ENCODE measurements around the gene LANCL2.

DNA sequence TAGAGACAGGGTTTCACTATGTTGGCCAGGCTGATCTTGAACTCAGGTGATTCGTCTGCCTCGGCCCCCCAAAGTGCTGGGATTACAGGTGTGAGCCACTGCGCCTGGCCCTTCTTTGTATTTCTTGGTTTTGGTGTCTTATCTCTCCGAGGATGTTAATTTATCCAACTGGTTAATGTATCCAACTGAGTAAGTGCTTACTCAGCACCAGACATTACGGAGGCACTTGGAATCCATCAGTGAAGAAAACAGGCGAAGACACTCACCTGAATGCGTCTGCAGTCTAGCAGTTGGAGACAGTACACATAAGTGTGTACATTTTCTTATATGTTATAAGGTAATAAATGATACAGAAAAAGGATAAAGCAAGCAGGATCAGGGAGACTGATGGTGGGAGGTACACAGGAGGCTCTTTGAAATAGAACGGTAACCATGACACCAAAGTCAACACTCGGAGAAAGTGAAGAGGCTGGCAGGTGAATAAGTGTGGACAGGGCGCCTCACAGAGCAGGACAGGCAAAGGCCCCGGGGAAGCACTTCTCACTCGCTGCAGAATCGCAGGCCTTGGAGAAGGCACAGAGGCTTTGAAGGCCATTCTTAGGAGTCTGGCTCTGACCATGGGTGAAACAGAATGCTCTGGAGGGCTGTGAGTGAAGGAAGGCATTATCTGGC, 73.1 kb downstream of the LANCL2 start:
- no peak for TF ChIP-seq POLR2A (IDR thresholded peaks at IDR 0.05)
- TF ChIP-seq, protein P1, sequence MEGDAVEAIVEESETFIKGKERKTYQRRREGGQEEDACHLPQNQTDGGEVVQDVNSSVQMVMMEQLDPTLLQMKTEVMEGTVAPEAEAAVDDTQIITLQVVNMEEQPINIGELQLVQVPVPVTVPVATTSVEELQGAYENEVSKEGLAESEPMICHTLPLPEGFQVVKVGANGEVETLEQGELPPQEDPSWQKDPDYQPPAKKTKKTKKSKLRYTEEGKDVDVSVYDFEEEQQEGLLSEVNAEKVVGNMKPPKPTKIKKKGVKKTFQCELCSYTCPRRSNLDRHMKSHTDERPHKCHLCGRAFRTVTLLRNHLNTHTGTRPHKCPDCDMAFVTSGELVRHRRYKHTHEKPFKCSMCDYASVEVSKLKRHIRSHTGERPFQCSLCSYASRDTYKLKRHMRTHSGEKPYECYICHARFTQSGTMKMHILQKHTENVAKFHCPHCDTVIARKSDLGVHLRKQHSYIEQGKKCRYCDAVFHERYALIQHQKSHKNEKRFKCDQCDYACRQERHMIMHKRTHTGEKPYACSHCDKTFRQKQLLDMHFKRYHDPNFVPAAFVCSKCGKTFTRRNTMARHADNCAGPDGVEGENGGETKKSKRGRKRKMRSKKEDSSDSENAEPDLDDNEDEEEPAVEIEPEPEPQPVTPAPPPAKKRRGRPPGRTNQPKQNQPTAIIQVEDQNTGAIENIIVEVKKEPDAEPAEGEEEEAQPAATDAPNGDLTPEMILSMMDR (IDR thresholded peaks at IDR 0.05) = no peak

All from stomach (tissue), 4 donors.